ENCODE measurements around the gene DGKE.
A peak's percentile ranks its signal among the peaks of the same experiment; 100 is the strongest.

Gene DGKE

GRCh38 chr17:56851008-56851407, 17.1 kb downstream of the DGKE start:
- DNase-seq: no peak

DNA sequence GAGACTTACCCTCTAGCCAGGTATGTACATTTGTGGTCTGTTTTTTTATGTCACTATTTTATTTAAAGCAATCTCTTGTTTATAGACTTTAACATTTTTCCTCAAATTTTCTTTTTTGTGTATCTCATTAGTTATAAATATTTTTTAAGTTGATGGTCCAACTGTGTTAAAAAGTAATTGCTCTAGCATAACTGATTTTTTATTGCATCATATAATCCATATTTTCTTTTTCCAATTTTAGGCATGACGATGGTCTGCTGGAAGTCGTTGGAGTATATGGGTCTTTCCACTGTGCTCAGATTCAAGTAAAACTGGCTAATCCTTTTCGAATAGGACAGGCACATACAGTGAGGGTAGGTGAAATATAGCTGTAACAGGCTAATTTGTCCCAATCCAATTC, 27.9 kb downstream of the DGKE start:
- no peak for DNase-seq

GRCh38 chr17:56863974-56864373, 30.0 kb downstream of the DGKE start:
- no peak for DNase-seq

DNA sequence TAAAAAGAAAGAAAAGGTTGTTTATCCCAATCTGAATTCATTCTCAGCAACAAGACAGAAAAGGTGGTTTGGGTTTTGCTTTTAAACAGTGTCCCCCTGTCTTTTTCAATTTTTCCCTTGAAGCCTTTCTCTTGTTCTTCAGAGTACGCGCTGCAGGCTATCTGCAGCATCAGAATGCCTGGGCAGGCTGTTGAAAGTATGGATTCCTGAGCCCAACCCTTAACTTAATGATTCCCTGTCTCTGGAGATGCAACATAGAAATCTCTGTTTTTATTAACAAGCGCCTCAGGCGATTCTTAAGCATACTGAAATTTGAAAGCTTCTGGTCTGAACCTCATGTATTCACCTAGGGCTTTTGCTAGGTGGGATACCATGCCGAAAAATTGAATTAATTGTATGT, 32.1 kb downstream of the DGKE start:
- DNase-seq: no peak

GRCh38 chr17:56866496-56866895, 32.5 kb downstream of the DGKE start:
- no peak for DNase-seq

GRCh38 chr17:56867948-56868376, 34.0 kb downstream of the DGKE start:
- no peak for DNase-seq

DNA sequence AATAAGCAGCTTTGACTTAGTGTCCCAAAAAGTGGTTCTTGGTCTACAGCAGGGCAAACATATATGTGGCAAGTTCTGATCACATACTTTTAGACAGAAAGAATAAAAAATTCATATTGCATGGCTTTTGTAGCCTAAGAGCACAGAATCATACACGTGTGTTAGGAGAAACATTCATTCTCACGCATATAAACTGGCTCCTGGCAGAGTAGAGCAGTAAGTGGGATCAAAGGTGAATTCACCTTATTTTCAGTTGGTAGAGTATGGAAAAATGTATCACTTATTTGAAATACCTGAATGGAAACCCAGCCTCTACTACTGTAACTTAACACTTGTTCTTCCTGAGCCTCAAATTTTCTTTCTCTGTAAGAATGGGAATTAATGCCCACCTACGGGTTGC, 34.8 kb downstream of the DGKE start:
- no peak for DNase-seq

- DNase-seq: no peak
Observed at GRCh38 chr17:56870081-56870651, 36.2 kb downstream of the DGKE start.

DNA sequence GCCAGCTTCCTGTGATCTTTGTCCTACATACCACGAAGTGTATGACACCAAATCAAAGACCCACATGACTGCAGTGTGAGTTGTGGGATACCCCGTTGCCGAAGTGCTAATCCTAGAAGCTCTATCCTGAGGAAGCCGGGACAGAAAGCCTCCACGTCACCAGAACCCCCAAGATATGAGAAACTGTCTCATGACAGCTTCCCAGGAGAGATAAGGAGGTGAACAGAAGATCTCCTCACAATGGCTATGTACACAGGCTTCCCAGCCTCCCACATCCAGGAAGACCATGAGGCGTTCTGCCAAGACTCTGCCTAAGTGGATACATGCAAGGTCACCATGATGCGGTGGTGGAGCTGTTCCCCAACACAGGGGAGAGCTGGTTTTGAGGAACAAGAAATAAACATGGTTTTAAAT, 42.8 kb downstream of the DGKE start:
- no peak for DNase-seq

DNA sequence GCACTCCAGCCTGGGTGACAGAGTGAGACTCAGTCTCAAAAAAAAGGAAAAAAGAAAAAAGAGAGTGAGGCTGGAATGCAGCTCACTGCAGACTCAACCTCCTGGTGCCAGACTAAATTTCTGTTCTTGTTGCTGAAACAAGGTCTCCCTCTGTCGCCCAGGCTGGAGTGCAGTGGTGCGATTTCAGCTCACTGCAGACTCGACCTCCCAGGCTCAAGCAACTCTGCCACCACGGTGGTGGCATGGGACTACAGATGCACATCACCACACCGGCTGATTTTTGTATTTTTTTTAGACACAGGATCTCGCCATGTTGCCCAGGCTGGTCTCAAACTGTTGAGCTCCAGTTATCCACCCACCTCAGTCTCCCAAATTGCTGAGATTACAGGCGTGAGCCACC, 45.3 kb downstream of the DGKE start:
- no peak for DNase-seq

- DNase-seq: no peak
Observed at GRCh38 chr17:56880133-56880532, 46.2 kb downstream of the DGKE start.

- no peak for DNase-seq
Observed at GRCh38 chr17:56880571-56880970, 46.6 kb downstream of the DGKE start.

GRCh38 chr17:56881685-56882295, 47.8 kb downstream of the DGKE start:
- DNase-seq: no peak

GRCh38 chr17:56883616-56884015, 49.7 kb downstream of the DGKE start:
- no peak for DNase-seq

DNA sequence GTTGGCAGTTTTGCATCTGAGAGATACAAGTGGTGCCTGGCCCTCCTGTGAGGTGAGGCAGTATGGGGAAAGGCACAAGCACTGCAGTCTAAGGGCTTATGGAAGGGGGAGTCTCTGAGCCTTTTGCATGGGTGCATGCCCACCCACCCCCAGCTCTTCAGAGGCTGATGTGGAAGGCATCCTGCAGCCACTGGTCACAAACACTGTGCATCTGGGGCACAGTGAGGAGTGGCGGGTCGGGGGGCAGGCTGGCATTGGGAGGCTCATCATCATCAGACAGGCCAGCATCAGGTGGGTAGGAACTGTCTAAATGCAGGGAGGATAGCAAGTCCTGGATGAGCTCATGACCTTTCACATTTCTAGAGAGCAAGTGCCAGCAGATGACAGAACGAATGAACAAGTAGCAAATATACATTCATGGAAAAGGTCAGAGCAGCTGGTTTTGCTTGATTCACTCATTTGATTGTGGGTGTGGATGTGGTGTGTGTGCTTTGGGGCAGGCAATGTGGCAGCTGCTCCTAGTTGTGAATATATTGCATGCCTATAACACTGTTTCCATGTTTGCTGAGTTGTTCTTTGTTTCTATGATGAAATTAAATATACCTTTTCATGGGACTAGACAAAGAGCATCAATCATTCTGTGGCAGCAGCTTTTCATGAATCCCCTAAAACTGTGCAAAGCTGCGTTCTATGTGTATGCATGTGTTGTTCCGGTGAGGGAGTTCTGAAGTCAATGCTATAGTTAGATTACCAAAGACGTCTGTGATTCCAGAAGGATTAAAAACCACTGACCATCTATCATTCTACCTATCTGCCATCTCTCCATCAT, 50.7 kb downstream of the DGKE start:
- no peak for DNase-seq

GRCh38 chr17:56885312-56885657, 51.3 kb downstream of the DGKE start:
- no peak for DNase-seq

DNA sequence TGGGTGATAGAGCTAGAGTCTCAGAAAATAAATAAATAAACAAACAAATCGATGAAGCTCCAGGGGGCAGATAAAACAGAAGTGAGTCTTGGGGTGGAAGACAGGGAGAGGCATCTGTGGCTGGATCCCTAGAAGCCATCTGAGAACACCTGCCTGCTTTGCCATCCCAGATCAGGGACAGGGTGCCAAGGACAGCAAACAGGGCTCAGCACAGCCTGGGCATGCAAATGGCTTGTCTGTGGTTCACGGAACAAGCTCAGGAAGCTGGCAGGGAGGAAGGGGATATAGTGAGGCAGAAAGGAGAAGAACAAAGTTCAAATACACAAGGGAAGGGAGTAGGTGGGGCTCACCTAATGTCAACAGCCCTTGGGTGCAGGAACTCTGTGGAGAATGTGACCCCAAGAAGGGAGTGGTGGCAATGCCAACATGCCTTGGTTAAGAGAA, 52.4 kb downstream of the DGKE start:
- DNase-seq: no peak

- no peak for DNase-seq
Observed at GRCh38 chr17:56887105-56887504, 53.2 kb downstream of the DGKE start.

DNA sequence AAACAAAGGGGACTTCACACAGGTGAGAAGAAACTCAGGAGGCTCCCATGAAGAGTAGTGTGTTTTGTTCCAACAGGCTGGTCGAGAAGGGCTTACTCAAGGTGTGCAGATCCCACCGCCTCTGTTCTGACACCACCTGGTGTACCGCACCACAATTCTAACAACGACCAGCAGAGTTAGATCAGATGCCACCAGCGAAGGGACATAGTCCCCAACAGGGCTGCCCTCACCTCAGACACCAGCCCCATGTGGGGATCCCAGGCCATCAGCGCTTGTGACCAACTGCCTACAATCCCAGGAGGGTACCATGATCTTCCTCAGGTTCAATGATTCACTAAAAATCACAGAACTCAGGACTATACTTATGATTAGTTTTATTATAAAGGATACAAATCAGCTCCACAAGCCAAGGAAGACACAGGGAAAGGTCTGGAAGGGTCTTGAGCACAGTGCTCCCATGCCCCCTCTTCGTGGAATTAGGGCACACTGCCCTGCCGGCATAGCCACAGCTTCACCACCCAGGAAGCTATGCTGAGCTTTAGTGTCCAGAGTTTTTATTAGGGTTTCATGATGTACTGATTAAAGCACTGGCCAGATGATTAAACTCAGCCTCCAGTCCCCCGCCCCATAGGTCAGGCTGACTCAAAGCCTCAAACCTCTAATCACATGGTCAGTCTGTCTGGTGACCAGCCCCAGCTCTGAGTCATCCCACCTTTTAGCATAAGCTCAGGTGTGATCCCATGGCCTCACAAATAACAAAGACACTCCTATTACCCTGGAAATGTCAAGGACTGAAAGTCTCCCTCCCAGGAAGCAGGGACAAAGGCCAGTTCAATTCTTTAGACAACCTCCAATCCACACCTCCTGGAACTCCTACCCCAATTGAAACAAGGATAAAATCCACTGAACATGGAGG, 53.9 kb downstream of the DGKE start:
- no peak for DNase-seq

DNA sequence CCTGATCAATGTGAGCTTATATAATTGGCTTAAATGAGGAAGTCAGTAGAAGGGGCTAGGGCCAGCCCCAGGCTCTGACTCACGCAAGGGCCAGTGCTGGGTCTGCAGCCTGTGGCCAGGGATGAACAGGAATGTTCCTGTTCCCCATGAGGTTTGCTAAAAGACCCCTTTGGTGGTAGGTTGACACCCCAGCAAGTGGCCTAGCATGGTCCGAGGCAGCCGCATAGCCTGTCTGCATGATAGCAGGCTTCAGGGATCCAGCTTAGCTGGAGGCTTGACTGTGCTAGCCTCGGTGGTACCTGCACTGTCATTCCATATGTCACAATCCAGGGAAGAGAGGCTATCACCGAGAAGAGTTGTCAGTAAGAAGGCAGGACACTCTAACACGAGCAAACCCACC, 56.4 kb downstream of the DGKE start:
- DNase-seq: no peak

DNA sequence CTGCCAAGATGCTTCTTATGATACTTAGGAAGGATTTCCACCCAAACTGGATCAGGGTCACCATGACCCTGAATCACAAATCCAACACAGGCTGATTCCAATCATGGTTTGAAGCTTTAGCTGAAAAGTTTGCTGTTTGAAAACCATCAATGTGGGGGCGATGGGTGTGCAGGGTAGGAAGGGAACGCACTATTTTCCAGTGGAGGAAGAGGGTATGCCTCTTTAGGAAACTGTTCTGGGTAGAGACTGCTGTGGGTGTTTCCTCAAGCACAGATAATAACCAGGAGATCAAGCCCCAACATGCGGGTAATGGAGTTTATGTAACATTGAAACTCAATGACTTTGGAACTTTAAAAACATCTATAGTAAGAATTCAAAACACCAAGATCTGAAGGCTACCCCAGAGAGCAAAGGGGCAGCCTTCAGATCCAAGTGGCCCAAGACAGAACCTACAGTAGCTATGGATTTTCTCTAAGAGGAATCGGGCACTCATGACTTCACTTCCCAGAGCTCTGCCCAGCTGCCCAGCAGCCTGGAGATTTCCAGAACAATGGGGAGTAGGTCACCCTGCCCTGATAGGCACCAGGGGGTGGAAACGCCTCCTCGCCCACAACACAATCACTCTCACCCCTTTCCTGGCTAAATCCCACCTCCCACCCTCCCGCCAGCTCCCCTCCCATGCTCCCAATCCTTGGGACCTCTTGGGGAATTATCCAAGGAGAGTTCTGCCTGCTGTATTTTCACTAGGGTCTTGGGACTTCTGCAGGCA, 57.1 kb downstream of the DGKE start:
- DNase-seq: no peak

- DNase-seq: peak; percentile 68
Observed at GRCh38 chr17:56891751-56892150, 57.8 kb downstream of the DGKE start.

Data from stimulated activated CD4-positive, alpha-beta T cell treated with anti-CD3 and anti-CD28 coated beads, Interleukin-15, amount 100 ng/mL, for 24 hours (primary cell).